AG04450 (cell line): ENCODE data around the gene CEP43. TPM values are rescaled to one million over a fixed set of nuclear protein-coding genes. Genes with fewer than 3 reads are reported as not detected.

Experiments
- CTCF ChIA-PET: fragments of 300-600, 350-600 bp; formaldehyde crosslinking; extraction: SDS; loops from one replicate; lab custom pipeline; 2022; ENCODE audit warnings: antibody characterized with exemption, inconsistent platforms; lab: Charles Lee
- POLR2A ChIA-PET: fragments of 350-600 bp; formaldehyde crosslinking; extraction: SDS; loops from one replicate; lab custom pipeline; 2021; ENCODE audit warnings: antibody characterized with exemption, inconsistent platforms; lab: Yijun Ruan, JAX
- DNase-seq: peaks from one replicate; pipeline ENCODE4 v3.0.0-alpha.2; 2011; ENCODE audit warnings: low read depth, low spot score
- H3K27ac ChIP-seq: one replicate; pipeline ENCODE4 v1.5.1; 2012; ENCODE audit warnings: low read depth, low read length, control low read depth
- H3K27me3 ChIP-seq: one replicate; pipeline ENCODE4 v1.6.0; 2012; ENCODE audit warnings: low read length; ENCODE audit not compliant: control insufficient read depth, insufficient read depth
- H3K4me3 ChIP-seq: 2 replicates; pipeline ENCODE4 v1.5.1; 2011; ENCODE audit warnings: mild to moderate bottlenecking, low read depth, low read length, control low read depth
- H3K9me3 ChIP-seq: 2 replicates; pipeline ENCODE4 v1.5.1; 2012; ENCODE audit warnings: low read length; ENCODE audit not compliant: control insufficient read depth, insufficient read depth
- CTCF ChIP-seq: IDR thresholded peaks from 2 replicates; pipeline ENCODE4 v1.5.1; 2011; ENCODE audit warnings: low read depth, low read length, control low read depth, inconsistent platforms
- polyA plus RNA-seq: library from polyadenylated mRNA; depleted of rRNA; stranded (reverse); fragments of >200 nt; gene quantifications from 2 replicates; pipeline ENCODE4 v1.2.3, GENCODE V29; 2011

CEP43 gene
- polyA plus RNA-seq, 1 experiment = 21.4 TPM

- H3K9me3 ChIP-seq = peaks cover 4% of the 10 kb centered on the region; the same call in 1 of the 2 replicates
- peak overlapping the region; percentile 71 for H3K4me3 ChIP-seq
- no peaks in the 10 kb centered on the region for H3K27me3 ChIP-seq
- no peak overlapping the region for H3K27ac ChIP-seq
- DNase-seq = no peak
- CTCF ChIA-PET = no interaction called here
- no peak for TF ChIP-seq CTCF
- POLR2A ChIA-PET = no interaction called here
These were observed 43.9 kb upstream of the CEP43 start for GRCh38 chr6:166955121-166955864.

- DNase-seq = no peak
- peaks cover 3% of the 10 kb centered on the region; the same call in 1 of the 2 replicates for H3K9me3 ChIP-seq
- POLR2A ChIA-PET = interaction anchor here (0.6 to 1.8 kb wide), 4 partner anchors 34 to 670 kb away, joined by 3 to 8 read pairs (median 3); partner anchors contain the start of gene CEP43
- no peaks in the 10 kb centered on the region for H3K27me3 ChIP-seq
- H3K4me3 ChIP-seq = peak overlapping the region; percentile 71
- CTCF ChIA-PET = interaction anchor here (0.6 to 1.3 kb wide), 3 partner anchors 25 to 1324 kb away, joined by 3 to 7 read pairs (median 5); no protein-coding TSS in a partner anchor
- no peak for TF ChIP-seq CTCF
- no peak overlapping the region for H3K27ac ChIP-seq
These were observed 43.2 kb upstream of the CEP43 start for GRCh38 chr6:166955865-166956443.

- ChIA-PET POLR2A (interaction anchor here (0.6 to 1.8 kb wide), 4 partner anchors 34 to 671 kb away, joined by 3 to 8 read pairs (median 3); partner anchors contain the start of gene CEP43), CTCF (interaction anchor here (0.6 to 1.3 kb wide), 3 partner anchors 24 to 1324 kb away, joined by 3 to 7 read pairs (median 5); no protein-coding TSS in a partner anchor)
- Histone ChIP-seq H3K27me3 (no peaks in the 10 kb centered on the region), H3K27ac (no peak within 1 kb of the TSS), H3K4me3 (peak within 1 kb of the TSS; percentile 71), H3K9me3 (no peaks in the 10 kb centered on the region)
- TF ChIP-seq CTCF = no peak
- DNase-seq = peak; percentile 65
These were observed 42.6 kb upstream of the CEP43 start, which contains the start of gene RNASET2 for GRCh38 chr6:166956444-166957086. TSS of gene RNASET2 (minus strand) at chr6:166956550. CDS start at chr6:166956182, 368 bp downstream.

GRCh38 chr6:166957087-166957804 is 42.0 kb upstream of the CEP43 start:
- ChIA-PET CTCF (interaction anchor here (0.6 to 1.3 kb wide), 4 partner anchors 24 to 217 kb away, joined by 3 to 7 read pairs (median 3); no protein-coding TSS in a partner anchor), POLR2A (interaction anchor here (1.1 to 1.8 kb wide), 2 partner anchors 33 to 42 kb away, joined by 3 to 8 read pairs; partner anchors contain the start of gene CEP43)
- H3K27ac ChIP-seq = no peak overlapping the region

More at GRCh38 chr6:166957087-166957804, 42.0 kb upstream of the CEP43 start:
- Histone ChIP-seq H3K4me3 (peak overlapping the region; percentile 71), H3K9me3 (no peaks in the 10 kb centered on the region), H3K27me3 (no peaks in the 10 kb centered on the region)
- DNase-seq = no peak
- TF ChIP-seq CTCF = no peak
